Mesodermal cell (in vitro differentiated cells): ENCODE measurements around the gene HDC.

Source experiments
- H3K27ac ChIP-seq: 2 replicates; pipeline ENCODE4 v1.7.0; 2013; ENCODE audit warnings: mild to moderate bottlenecking, low read depth, low read length, moderate library complexity; ENCODE audit not compliant: severe bottlenecking
- H3K36me3 ChIP-seq: 2 replicates; pipeline ENCODE4 v1.7.1; 2013; ENCODE audit warnings: mild to moderate bottlenecking, low read length, moderate library complexity; ENCODE audit not compliant: control insufficient read depth, insufficient read depth
- H3K4me1 ChIP-seq: one replicate; pipeline ENCODE4 v1.7.1; 2013; ENCODE audit warnings: mild to moderate bottlenecking, low read length; ENCODE audit not compliant: insufficient read depth, control insufficient read depth, poor library complexity, severe bottlenecking
- H3K4me3 ChIP-seq: 2 replicates; pipeline ENCODE4 v1.7.0; 2013; ENCODE audit warnings: low read length, control low read depth, mild to moderate bottlenecking; ENCODE audit not compliant: insufficient read depth, poor library complexity, severe bottlenecking; ENCODE audit errors: extremely low read depth
- H3K9me3 ChIP-seq: 2 replicates; pipeline ENCODE4 v1.7.1; 2013; ENCODE audit warnings: mild to moderate bottlenecking, low read length, moderate library complexity; ENCODE audit not compliant: control insufficient read depth
- WGBS, 2 experiments: methylation state at CpG; one replicate each; pipeline ENCODE4 v1.1.5; 2013; ENCODE audit warnings: missing lambda C conversion rate in 2 of 2; ENCODE audit not compliant: insufficient coverage in 2 of 2; 5-methylcytosine and 5-hydroxymethylcytosine counted together

The HDC gene

DNA sequence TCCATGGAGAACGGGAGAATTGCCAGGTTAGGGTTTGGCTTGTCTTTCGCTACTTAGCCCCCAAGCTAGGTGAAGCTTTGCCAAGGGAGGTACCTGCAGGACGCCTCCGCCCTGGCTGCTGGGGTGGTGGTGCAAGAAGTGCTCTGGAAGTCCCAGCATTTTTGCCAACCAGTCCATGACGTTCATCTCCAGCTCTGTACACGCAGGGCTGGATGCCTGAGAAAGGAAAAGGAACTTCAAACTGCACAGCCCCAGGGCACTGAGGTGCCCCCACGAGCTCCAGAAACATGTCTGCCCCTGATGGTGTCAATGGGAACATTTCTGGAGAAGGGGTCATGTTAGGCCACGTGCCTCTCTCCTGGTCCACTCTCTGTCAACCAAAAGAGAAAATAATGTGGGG, 8.2 kb downstream of the HDC start:
- Histone ChIP-seq H3K4me1 (peaks cover 6% of the 10 kb centered on the region), H3K4me3 (no peak overlapping the region), H3K36me3 (no peaks in the 10 kb centered on the region), H3K9me3 (no peaks in the 10 kb centered on the region), H3K27ac (no peak overlapping the region)
- WGBS, 2 experiments, result 93 to 94% methylated on average over 7 to 8 of the region's 8 CpGs

DNA sequence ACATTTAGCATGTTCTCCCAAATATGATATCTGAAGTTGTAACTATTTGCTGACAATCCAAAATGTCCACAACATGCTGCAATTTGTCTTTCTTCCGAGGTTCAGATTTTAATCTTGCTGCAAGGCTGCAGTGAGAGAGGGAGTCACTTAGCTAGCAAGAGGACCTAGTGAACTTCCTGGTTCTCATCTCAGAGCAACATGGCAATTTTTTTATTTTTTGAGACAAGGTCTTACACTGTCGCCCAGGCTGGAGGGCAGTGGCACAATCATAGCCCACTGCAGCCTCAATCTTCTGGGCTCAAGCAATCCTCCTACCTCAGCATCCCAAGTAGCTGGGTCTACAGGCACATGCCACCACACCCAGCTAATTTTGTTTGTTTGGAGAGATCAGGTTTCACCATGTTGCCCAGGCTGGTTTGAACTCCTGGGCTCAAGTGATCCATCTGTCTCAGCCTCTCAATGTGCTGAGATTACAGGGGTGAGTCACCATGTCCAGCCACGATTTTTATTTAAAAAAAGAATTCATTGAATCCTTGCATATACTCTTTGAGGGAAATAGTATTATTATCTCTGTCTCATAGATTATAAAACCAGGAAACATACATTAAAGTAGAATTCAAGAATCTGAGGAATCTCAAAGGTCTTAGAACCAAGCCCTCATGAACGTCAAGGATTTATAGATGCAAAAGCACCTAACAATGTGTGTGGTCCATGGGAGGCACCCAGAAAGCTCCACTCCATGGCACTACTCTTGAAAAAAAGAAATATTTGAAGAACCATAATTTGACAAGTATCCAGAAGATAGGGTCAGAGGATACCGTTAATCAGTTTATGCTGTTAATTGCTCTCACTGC, 9.1 kb downstream of the HDC start:
- no peaks in the 10 kb centered on the region for H3K9me3 ChIP-seq
- H3K27ac ChIP-seq, result no peak overlapping the region
- H3K36me3 ChIP-seq, result no peaks in the 10 kb centered on the region
- H3K4me3 ChIP-seq, result no peak overlapping the region
- 96 to 100% methylated on average over 1 to 3 of the region's 5 CpGs for WGBS, 2 experiments
- H3K4me1 ChIP-seq, result peaks cover 6% of the 10 kb centered on the region

DNA sequence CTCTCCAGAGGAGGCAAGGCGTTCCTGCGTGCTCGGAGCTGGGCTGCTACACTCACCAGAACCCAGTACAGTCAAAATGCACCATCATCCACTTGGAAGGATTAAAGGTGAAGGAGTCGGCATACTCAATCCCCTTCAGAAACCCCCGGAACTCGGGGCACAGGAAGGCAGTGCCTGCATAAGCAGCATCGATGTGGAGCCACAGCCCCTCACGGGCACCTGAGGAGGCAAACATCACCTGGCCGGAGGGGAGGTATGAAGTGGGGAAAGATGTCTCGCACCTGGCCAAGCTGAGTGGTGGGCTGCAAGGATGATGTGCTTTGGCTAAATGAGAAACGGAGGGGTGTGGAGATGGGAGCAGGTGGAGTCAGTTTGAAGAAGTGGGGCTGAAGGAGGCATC, 13.0 kb downstream of the HDC start:
- no peaks in the 10 kb centered on the region for H3K4me1 ChIP-seq
- H3K36me3 ChIP-seq, result no peaks in the 10 kb centered on the region
- H3K4me3 ChIP-seq, result no peak overlapping the region
- no peak overlapping the region for H3K27ac ChIP-seq
- 86 to 97% methylated on average over 5 to 8 of the region's 11 CpGs for WGBS, 2 experiments
- H3K9me3 ChIP-seq, result no peaks in the 10 kb centered on the region

DNA sequence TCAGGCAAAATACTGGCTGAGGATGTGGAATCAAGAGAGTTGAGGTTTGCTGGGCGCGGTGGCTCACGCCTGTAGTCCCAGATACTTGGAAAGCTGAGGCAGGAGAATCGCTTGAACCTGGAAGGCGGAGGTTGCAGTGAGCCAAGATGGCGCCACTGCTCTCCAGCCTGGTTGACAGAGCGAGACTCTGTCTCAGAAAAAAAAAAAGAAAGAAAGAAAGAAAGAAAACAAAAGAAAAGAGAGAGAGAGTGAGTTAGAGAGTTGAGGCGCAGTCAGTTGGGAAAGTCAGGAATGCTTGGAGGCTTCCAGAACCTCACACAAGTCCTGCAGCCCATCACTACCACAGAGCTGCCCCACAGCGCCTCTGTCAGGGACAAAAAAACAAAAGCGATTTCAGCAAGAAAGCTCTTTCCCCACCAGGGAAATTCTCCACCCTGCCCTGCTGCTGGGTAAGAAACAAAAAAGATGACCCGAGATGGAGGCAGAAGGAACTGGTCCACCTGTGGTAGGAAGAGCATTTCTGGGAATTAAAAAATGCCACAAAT, 13.8 kb downstream of the HDC start:
- no peaks in the 10 kb centered on the region for H3K36me3 ChIP-seq
- no peaks in the 10 kb centered on the region for H3K4me1 ChIP-seq
- WGBS, 2 experiments, result 93 to 96% methylated on average over 8 of the region's 11 CpGs
- no peaks in the 10 kb centered on the region for H3K9me3 ChIP-seq
- no peak overlapping the region for H3K27ac ChIP-seq
- H3K4me3 ChIP-seq, result no peak overlapping the region

DNA sequence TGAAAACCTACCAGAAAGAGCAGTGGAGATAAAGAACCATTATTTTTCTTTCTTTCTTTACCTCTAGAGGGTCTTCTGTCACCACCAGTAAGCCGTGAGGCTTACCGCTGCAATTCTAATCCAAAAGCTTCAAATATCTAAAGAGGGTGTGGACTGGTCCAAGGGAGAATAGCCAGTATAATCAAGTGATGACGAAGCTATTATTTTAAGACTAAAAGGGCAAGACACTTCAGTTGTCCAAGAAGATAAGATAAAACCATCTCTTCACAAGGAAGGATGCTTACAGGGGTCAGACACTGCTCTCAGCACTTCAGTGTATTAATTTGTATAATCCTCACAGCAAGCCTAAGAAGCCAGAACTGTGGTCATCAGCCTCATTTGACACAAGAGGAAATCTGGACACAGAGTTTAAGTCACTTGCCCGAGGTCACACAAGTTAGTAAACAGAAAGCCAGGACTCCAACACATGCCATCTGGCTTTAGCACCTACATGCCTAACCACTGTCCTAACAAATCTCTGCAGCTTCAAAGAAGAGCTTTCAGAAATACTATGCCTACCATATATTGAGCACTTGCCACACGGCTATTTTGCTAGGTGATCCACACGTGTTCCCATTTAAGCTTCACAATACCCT, 14.6 kb downstream of the HDC start:
- 91 to 97% methylated on average over 3 to 4 of the region's 6 CpGs for WGBS, 2 experiments
- H3K4me3 ChIP-seq, result no peak overlapping the region
- H3K4me1 ChIP-seq, result no peaks in the 10 kb centered on the region
- no peak overlapping the region for H3K27ac ChIP-seq
- no peaks in the 10 kb centered on the region for H3K36me3 ChIP-seq
- no peaks in the 10 kb centered on the region for H3K9me3 ChIP-seq

DNA sequence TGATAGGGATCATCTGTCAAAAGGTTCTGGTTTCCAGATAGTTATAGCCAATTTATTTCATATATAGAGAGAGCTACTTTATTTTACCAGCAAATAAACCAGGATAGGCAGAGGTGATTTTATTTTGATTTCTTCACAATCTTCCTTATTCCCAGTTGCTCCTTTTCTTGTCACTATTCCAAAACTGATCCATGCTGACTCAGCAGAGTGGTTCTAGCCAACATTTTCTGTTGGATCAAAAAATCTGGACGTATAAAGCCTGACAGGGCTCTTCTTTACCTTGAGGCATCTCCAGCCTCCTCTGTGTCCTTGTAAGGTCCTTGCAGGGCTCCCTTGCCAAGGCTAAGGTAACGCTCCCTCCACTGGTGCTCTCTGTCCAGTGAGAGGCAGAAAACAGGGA, 15.8 kb downstream of the HDC start:
- H3K36me3 ChIP-seq, result no peaks in the 10 kb centered on the region
- H3K27ac ChIP-seq, result no peak overlapping the region
- no peaks in the 10 kb centered on the region for H3K4me1 ChIP-seq
- H3K9me3 ChIP-seq, result no peaks in the 10 kb centered on the region
- H3K4me3 ChIP-seq, result no peak overlapping the region
- WGBS, 2 experiments, result 88 to 93% methylated on average over 2 of the region's 2 CpGs

- Histone ChIP-seq H3K36me3 (no peaks in the 10 kb centered on the region), H3K9me3 (no peaks in the 10 kb centered on the region), H3K4me3 (no peak overlapping the region), H3K27ac (no peak overlapping the region), H3K4me1 (no peaks in the 10 kb centered on the region)
- 87 to 98% methylated on average over 4 of the region's 4 CpGs for WGBS, 2 experiments
Observed at GRCh38 chr15:50248994-50249582, 16.4 kb downstream of the HDC start.

- Histone ChIP-seq H3K9me3 (no peaks in the 10 kb centered on the region), H3K4me3 (no peak overlapping the region), H3K4me1 (no peaks in the 10 kb centered on the region), H3K36me3 (no peaks in the 10 kb centered on the region), H3K27ac (no peak overlapping the region)
- 88 to 93% methylated on average over 13 of the region's 14 CpGs for WGBS, 2 experiments
Observed at GRCh38 chr15:50247819-50248655, 17.5 kb downstream of the HDC start.

- H3K27ac ChIP-seq, result no peak overlapping the region
- no peaks in the 10 kb centered on the region for H3K9me3 ChIP-seq
- no peaks in the 10 kb centered on the region for H3K4me1 ChIP-seq
- H3K4me3 ChIP-seq, result no peak overlapping the region
- no peaks in the 10 kb centered on the region for H3K36me3 ChIP-seq
- WGBS, 2 experiments, result 80 to 91% methylated on average over 1 to 2 of the region's 2 CpGs
Observed at GRCh38 chr15:50246631-50247030, 18.9 kb downstream of the HDC start.

- H3K27ac ChIP-seq, result no peak overlapping the region
- H3K36me3 ChIP-seq, result no peaks in the 10 kb centered on the region
- H3K9me3 ChIP-seq, result no peaks in the 10 kb centered on the region
- H3K4me1 ChIP-seq, result no peaks in the 10 kb centered on the region
- H3K4me3 ChIP-seq, result no peak overlapping the region
- 100% methylated on average over 1 of the region's 2 CpGs for WGBS, 2 experiments
Observed at GRCh38 chr15:50244959-50245624, 20.4 kb downstream of the HDC start.
